Mammary epithelial cell (primary cell): ENCODE results near the gene CUX1.

Experiments
- CTCF ChIP-seq, 2 donors: IDR thresholded peaks in 1 of 2; conservative IDR thresholded peaks in 1 of 2; 2 replicates each; pipeline ENCODE4 v1.5.1; 2011 to 2012; ENCODE audit warnings: inconsistent platforms in 2 of 2, low read length in 2 of 2, mild to moderate bottlenecking in 2 of 2, control low read depth in 1 of 2, low read depth in 1 of 2; ENCODE audit not compliant: insufficient read depth in 1 of 2; ENCODE audit errors: extremely low read depth in 1 of 2
- EZH2 ChIP-seq: IDR thresholded peaks from 2 replicates; pipeline ENCODE4 v1.6.1; 2012; ENCODE audit warnings: low read length, inconsistent platforms, borderline replicate concordance

GRCh38 chr7:102064361-102065025 lies 247.1 kb downstream of the CUX1 start:
- TF ChIP-seq CTCF (conservative IDR thresholded peaks at IDR 0.05 in 1 of 2, IDR thresholded peaks at IDR 0.05 in 1 of 2; ENCODE audit: extremely low read depth in 1 of 2, insufficient read depth in 1 of 2, low read depth in 1 of 2, low read length in 2 of 2) (no peak), EZH2 (no peak)
